ENCODE data around the gene GYPA.
"Not testable (repeated sequence)": the region's sequence is repeated elsewhere in the genome, so short reads cannot be mapped to it uniquely, and the experiment has no call there.

GYPA gene

GRCh38 chr4:144128709-144129320, 11.7 kb downstream of the GYPA start:
- not testable (repeated sequence) for DNase-seq

DNA sequence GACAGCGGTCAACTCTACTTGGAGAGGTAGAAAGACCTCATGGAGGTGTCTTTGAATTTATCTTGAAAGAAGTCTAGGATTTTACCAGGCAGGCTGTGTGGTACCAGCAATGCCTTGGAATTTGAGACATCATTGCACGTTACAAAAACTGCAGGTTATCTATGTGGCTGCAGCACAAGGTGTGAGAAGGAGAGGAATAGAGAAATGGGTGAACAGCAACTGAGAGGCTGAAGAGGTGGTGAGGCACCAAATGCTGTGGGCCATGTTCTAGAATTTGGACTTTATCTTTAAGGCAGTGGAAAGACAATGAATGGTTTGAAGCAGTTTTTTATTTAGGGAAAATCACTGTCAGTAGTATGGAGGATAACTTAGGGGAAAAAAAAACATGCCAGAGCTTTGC, 15.4 kb downstream of the GYPA start:
- not testable (repeated sequence) for DNase-seq

DNA sequence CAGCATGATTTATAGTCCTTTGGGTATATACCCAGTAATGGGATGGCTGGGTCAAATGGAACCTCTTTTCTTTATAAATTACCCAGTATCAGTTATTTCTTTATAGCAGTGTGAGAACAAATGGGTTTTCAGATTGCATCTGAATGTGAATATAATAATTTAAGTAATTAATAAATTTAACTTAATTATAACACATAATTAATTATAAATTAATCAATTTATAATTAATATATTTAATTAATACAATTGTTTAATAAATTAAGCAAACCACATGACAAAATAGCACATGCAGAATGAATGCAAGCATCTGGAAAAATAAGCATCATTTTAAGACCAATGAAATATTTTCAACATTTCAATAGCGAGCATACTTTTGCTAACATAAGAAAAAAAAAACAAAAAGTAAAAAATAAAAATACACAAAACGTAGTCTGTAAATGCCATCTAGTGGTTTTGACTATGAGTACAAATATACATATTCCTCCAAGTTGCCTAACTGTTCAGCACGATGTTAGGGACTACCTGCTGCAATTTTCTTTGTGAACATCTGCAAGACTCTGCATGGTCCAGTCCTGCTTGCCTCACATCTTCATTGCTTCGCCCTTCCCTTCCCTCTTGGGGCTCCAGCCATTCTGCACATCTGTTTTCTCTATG, 16.4 kb downstream of the GYPA start:
- DNase-seq: not testable (repeated sequence)

GRCh38 chr4:144123269-144123668, 17.2 kb downstream of the GYPA start:
- DNase-seq: not testable (repeated sequence)

DNA sequence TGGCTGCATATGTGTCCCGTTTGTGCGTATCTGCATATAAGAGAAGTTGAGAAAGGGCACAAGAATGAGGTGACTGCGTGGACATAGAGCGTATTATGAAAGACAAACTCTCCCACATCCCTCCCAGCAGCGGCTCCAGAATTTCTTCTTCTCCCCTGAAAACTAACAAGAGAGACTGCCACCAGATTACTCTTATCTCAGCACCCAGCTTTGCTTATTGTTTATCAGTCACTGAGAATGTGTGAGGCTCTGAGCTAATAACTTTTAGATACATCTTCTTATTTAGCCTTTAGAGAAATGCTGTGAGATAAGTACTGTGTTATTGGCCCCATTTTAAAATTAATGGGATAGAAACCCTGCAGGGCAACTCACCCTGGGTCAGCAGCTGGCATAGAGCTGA, 20.8 kb downstream of the GYPA start:
- DNase-seq: not testable (repeated sequence)

DNA sequence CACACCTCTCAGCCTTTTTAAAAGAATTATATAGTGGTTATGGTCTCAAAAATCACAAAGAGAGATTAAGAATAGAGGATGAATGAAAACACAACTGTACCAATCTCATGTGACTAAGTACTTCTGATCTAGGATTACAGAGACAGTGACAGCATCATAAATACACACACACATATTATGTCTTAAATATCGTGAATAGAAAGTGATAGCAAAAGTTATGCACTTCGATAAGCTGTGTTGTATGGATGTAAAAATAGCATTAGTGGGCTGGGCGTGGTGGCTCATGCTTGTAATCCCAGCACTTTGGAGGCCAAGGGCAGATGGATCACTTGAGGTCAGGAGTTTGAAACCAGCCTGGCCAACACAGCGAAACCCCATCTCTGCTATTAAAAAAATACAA, 25.0 kb downstream of the GYPA start:
- no peak for DNase-seq

GRCh38 chr4:144113546-144113945, 27.0 kb downstream of the GYPA start:
- no peak for DNase-seq

DNA sequence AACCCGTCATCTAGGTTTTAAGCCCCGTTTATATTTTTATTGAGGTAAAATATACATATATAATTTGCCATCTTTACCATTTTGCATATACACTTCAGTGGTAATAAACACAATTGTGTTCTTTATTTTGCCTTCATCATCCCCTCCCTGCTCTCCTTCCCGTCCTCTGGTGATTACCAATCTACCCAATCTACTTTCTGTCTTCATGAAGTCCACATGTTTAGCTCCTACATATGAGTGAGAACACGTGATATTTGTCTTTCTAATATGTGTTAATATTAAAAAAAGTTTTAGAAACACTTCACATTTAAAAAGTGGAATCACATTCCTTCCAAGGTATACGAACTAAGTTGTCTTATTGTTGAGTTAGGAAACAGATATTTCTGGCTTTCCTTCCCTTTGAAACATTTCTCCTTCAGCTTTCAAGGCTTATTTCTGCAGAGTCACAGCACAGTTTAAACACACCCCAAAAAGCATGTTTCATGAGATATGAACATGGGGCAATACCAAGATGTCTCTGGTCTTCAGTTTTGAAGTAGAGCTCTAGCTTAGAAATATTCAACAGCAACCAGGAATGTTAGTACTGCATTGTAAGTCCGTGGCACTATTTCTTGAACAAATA, 35.9 kb downstream of the GYPA start:
- no peak for DNase-seq

GRCh38 chr4:144097776-144098175, 42.7 kb downstream of the GYPA start:
- DNase-seq: not testable (repeated sequence)

DNA sequence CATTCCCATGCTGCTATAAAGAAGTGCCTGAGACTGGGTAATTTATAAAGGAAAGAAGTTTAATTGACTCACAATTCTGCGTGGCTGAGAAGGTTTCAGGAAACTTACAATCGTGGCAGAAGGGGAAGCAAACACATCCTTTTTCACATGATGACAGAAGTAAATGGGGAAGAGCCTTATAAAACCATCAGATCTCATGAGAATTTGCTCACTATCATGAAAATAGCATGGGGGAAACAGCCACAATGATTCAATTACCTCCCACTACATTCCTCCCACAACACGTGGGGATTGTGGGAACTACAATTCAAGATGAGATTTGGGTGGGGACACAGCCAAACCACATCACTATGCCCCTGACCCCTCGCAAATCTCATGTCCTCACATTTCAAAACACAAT, 46.5 kb downstream of the GYPA start:
- DNase-seq: not testable (repeated sequence)

GRCh38 chr4:144091181-144091580, 49.3 kb downstream of the GYPA start:
- not testable (repeated sequence) for DNase-seq

DNA sequence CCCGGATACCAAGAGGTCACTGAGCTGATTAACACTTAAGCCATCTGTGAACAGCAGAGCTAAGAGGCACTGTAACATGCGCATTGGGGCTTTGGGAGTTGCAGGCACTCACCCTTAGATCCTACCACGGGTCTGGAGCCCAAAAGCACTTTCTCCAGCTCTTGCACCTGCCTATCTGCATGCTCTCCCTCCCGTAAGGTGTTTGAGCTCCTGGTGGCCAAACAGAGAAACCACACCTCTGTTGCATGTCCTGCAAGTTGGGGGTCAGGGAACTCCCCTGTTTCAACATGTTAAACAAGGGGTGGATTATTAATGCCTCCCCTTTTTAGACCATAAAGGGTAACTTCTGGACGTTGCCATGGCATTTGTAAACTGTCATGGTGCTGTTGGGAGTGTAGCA, 49.8 kb downstream of the GYPA start:
- DNase-seq: no peak

DNA sequence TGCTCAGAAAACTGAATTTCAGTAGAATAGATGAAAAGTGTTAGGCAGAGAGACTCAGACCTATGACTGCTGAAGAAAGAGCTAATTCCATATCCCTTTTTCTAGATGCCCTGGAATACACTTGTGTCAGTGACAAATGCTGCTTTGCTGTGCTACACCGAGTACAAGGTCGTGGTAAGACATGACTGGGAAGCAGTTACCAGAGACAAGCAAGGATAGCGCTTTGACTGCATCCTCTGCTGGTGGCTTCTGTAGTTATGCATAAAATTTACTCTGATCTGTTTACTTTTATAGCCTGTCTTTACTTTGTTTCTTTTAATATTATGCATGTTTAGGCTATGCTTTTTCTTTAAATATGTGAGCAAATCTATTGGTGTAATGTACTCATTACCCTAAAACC, 58.5 kb downstream of the GYPA start:
- not testable (repeated sequence) for DNase-seq

DNA sequence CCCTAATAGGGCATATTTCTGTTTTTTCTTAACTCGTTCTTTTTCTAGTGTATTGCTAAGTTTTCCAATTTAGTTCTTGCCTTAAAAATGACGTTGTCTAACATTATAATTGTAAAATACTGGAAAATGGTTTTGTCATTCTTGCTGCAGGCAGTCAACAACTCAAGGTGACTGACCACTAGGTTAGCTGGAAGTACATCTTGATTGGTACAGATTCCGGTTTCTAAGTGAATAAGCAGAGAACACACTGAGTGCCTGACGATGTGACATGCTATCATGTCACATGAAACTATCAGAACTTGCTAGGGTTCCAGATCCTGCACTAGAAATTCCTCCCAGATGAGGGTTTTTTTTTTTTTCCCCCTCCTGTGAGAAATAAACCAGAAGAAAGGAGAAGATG, 60.4 kb downstream of the GYPA start:
- not testable (repeated sequence) for DNase-seq

DNA sequence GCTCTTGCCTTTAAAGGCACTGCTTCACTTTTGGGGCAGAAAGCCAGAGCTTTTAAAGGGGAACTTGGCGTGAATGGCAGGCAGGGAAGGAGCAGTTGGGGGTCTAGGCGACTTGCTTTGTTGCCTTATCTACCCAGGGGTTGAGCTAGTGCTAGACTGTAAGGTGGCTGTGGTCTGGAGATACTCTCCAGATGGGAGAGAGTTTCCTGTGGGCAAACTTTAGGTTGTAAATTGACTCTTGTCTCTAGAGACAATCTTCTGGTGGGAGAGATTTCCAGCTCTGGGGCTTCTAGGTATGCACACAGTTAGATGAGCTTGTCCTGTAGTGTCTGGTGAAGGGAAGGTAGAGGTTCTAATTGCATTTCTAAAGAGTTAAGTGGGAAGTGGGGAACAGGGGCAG, 61.8 kb downstream of the GYPA start:
- not testable (repeated sequence) for DNase-seq

DNA sequence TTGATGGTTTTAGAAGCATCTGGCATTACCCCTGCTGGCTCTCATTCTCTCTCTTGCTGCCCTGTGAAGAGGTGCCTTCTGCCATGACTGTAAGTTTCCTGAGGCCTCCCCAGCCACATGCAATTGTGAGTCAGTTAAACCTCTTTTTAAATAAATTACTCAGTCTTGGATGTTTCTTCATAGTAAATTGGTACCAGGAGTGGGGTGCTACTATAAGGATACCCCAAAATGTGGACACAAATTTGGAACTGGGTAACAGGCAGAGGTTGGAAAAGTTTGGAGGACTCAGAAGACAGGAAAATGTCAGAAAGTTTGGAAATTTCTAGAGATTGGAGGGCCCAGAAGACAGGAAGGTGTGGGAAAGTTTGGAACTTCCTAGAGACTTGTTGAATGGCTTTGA, 79.0 kb downstream of the GYPA start:
- DNase-seq: not testable (repeated sequence)

- DNase-seq: not testable (repeated sequence)
Observed at GRCh38 chr4:144060234-144060859, 80.2 kb downstream of the GYPA start.
